Common myeloid progenitor, CD34-positive (primary cell): Measurements from ENCODE around the gene ZC3H8.
A peak's percentile ranks its signal among the peaks of the same experiment; 100 is the strongest.
"Not testable (repeated sequence)": the region's sequence is repeated elsewhere in the genome, so short reads cannot be mapped to it uniquely, and the experiment has no call there.

ENCODE experiments used
- CTCF ChIA-PET: fragments of 350-600 bp; sonication (Branson Sonifier 250); formaldehyde crosslinking; loops from one replicate; lab custom pipeline; 2021; ENCODE audit warnings: antibody characterized with exemption; lab: Charles Lee
- POLR2A ChIA-PET: fragments of 350-600 bp; sonication (Branson Sonifier 250); formaldehyde crosslinking; loops from one replicate; lab custom pipeline; 2021; ENCODE audit warnings: antibody characterized with exemption; lab: Charles Lee
- DNase-seq, 3 donors: peaks; one replicate each; pipeline versions ENCODE4 v3.0.0 to v3.0.0-alpha.2; 2013
- H3K27ac ChIP-seq, 2 experiments: 1 replicate in 1 of 2; 2 replicates in 1 of 2; pipeline ENCODE4 v1.7.0; 2013; ENCODE audit warnings: inconsistent platforms in 2 of 2, low read length in 2 of 2, mild to moderate bottlenecking in 2 of 2, low read depth in 1 of 2, moderate library complexity in 1 of 2; ENCODE audit not compliant: severe bottlenecking in 2 of 2, insufficient read depth in 1 of 2, poor library complexity in 1 of 2
- H3K27me3 ChIP-seq, 5 experiments: replicated peaks in 2 of 5; 1 replicate in 3 of 5; 2 replicates in 2 of 5; pipeline versions ENCODE4 v1.6.1 to v1.7.0; 2013; ENCODE audit warnings: low read length in 4 of 5, mild to moderate bottlenecking in 2 of 5, moderate library complexity in 2 of 5, inconsistent platforms in 1 of 5; ENCODE audit not compliant: insufficient read depth in 5 of 5, control insufficient read depth in 4 of 5
- H3K36me3 ChIP-seq, 4 experiments: 1 replicate in 2 of 4; 2 replicates in 2 of 4; pipeline versions ENCODE4 v1.6.1 to v1.7.0; 2013; ENCODE audit warnings: low read length in 3 of 4, control low read depth in 1 of 4, mild to moderate bottlenecking in 1 of 4; ENCODE audit not compliant: control insufficient read depth in 4 of 4, insufficient read depth in 4 of 4
- H3K4me1 ChIP-seq, 4 experiments: 1 replicate in 3 of 4; 2 replicates in 1 of 4; pipeline versions ENCODE4 v1.6.1 to v1.7.1; 2013; ENCODE audit warnings: low read length in 3 of 4, mild to moderate bottlenecking in 3 of 4, control low read depth in 1 of 4, inconsistent platforms in 1 of 4, moderate library complexity in 1 of 4; ENCODE audit not compliant: control insufficient read depth in 4 of 4, insufficient read depth in 4 of 4; ENCODE audit errors: control extremely low read depth in 1 of 4
- H3K4me3 ChIP-seq, 7 experiments: 1 replicate in 4 of 7; 2 replicates in 3 of 7; pipeline versions ENCODE4 v1.5.1 to v1.7.0; 2013; ENCODE audit warnings: mild to moderate bottlenecking in 7 of 7, low read length in 6 of 7, moderate library complexity in 6 of 7, inconsistent platforms in 2 of 7, low read depth in 2 of 7, control low read depth in 1 of 7; ENCODE audit not compliant: insufficient read depth in 4 of 7, control insufficient read depth in 1 of 7; ENCODE audit errors: extremely low read depth in 1 of 7
- H3K9me3 ChIP-seq, 5 experiments: 1 replicate in 4 of 5; 2 replicates in 1 of 5; pipeline versions ENCODE4 v1.6.1 to v1.7.1; 2013; ENCODE audit warnings: low read length in 4 of 5, mild to moderate bottlenecking in 2 of 5, inconsistent platforms in 1 of 5, low read depth in 1 of 5, moderate library complexity in 1 of 5; ENCODE audit not compliant: control insufficient read depth in 4 of 5, insufficient read depth in 2 of 5; ENCODE audit errors: control extremely low read depth in 1 of 5
- WGBS: methylation state at CpG from one replicate; pipeline ENCODE4 v1.1.5; 2013; ENCODE audit not compliant: insufficient coverage; 5-methylcytosine and 5-hydroxymethylcytosine counted together

Gene ZC3H8

DNA sequence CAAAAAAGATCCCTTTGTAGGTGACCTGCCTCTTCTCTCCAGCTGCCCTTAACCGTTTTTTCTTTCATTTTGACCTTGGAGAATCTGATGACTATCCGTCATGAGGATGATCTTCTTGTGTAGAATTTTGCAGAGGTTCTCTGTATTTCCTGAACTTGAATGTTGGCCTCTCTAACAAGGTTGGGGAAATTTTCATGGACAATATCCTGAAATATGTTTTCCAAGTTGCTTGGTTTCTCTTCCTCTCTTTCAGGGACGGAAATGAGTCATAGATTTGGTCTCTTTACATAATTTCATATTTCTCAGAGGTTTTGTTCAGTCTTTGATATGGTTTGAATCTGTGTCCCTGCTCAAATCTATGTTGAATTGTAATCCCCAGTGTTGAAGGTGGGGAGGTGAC is 34.0 kb downstream of the ZC3H8 start:
- no peaks in the 10 kb centered on the region for H3K4me1 ChIP-seq
- H3K4me3 ChIP-seq = no peak overlapping the region
- ChIA-PET POLR2A (no interaction called here), CTCF (no interaction called here)
- no peaks in the 10 kb centered on the region for H3K27me3 ChIP-seq
- peaks cover 11 to 25% (median 22%) of the 10 kb centered on the region in 4 experiments for H3K36me3 ChIP-seq
- 100% methylated on average over 1 of the region's 3 CpGs for WGBS
- peaks cover 4 to 20% (median 9%) of the 10 kb centered on the region in 5 experiments for H3K9me3 ChIP-seq
- DNase-seq = no peak
- H3K27ac ChIP-seq = no peak overlapping the region

DNA sequence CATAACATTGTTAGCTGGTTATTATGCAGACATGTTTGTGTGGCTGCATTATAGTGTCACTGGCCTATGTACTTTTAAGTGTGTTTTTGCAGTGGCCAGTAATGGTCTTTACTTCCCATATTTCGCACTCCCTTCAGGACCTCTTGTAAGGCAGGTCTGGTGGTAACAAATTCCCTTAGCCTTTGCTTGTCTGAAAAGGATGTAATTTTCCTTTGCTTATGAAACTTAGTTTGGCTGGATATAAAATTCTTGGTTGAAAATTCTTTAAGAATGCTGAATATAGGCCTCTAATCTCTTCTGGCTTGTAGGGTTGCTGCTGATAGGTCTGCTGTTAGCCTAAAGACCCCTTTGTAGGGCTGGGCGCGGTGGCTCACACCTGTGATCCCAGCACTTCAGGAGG is 34.7 kb downstream of the ZC3H8 start:
- CTCF ChIA-PET = no interaction called here
- peaks cover 4 to 20% (median 9%) of the 10 kb centered on the region in 5 experiments for H3K9me3 ChIP-seq
- no peaks in the 10 kb centered on the region for H3K4me1 ChIP-seq
- no peak overlapping the region for H3K27ac ChIP-seq
- peaks cover 12 to 32% (median 22%) of the 10 kb centered on the region in 4 experiments for H3K36me3 ChIP-seq
- no peaks in the 10 kb centered on the region for H3K27me3 ChIP-seq
- POLR2A ChIA-PET = no interaction called here
- no peak overlapping the region for H3K4me3 ChIP-seq
- no peak for DNase-seq
- 96% methylated on average over 2 of the region's 3 CpGs for WGBS

DNA sequence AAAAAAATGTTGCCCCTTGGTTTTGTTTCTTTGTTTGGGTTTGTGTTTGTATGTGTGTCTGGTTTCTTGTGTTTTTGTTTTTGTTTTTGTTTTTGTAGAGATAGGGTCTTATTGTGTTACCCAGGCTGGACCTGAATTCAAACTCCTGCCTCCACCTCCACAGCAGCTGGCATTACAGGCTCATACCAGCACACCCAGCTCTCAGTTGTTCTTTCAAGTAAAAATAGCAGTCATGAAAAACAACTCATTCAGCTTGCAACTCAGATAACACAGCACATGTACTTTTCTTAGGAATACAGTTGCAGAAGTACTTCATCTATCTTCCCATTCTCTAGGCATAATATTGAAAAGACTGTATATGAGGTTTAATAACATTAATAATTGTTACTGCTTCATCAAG is 37.0 kb downstream of the ZC3H8 start:
- DNase-seq = no peak
- ChIA-PET POLR2A (no interaction called here), CTCF (no interaction called here)
- no peaks in the 10 kb centered on the region for H3K27me3 ChIP-seq
- H3K27ac ChIP-seq = no peak overlapping the region
- peaks cover 11 to 39% (median 27%) of the 10 kb centered on the region in 4 experiments for H3K36me3 ChIP-seq
- no peaks in the 10 kb centered on the region for H3K4me1 ChIP-seq
- no peak overlapping the region for H3K4me3 ChIP-seq
- H3K9me3 ChIP-seq = peaks cover 4 to 20% (median 9%) of the 10 kb centered on the region in 5 experiments

DNA sequence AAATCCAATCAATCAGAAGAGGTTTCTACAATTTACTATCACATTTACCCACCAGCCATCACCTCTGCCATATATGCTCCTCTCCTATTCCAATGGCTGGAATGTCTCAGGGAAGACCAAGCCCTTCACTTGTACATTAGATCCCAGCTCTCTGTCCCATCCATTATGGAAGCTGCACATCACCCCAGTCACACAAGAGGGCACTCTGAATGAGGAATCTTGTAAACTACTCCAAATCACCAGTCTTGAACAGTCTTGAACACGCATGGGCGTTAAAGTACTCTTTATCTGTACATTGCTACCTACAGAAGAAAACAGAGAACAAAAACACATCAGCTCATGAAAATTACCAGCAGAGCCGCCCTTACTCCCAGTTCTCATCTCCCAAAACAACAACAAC is 38.7 kb downstream of the ZC3H8 start:
- no peaks in the 10 kb centered on the region for H3K27me3 ChIP-seq
- H3K4me3 ChIP-seq = no peak overlapping the region
- H3K36me3 ChIP-seq = peaks cover 12 to 35% (median 24%) of the 10 kb centered on the region in 4 experiments
- DNase-seq = peak in 1 of 3 donors; percentile 1
- 100% methylated on average over 3 of the region's 3 CpGs for WGBS
- H3K9me3 ChIP-seq = peaks cover 0 to 11% (median 7%) of the 10 kb centered on the region in 5 experiments
- POLR2A ChIA-PET = no interaction called here
- H3K27ac ChIP-seq = no peak overlapping the region
- no peaks in the 10 kb centered on the region for H3K4me1 ChIP-seq
- CTCF ChIA-PET = interaction anchor here (0.7 kb wide), 1 partner anchor 743 kb away, joined by 3 read pairs; no protein-coding TSS in a partner anchor

DNA sequence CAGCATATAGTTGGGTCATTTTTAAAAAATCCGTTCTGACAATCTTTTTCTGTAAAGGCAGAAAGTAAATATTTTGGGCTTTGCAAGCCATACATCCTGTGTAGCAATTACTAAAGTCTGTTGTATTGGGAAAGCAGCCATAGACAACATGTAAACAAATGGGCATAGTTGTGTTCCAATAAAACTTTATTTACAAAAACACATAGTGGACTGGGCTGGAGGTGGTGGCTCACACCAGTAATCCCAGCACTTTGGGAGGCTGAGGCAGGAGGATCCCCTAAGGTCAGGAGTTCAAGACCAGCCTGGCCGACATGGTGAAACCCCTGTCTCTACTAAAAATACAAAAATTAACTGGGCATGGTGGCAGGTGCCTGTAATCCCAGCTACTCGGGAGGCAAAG is 46.9 kb downstream of the ZC3H8 start:
- DNase-seq = not testable (repeated sequence)
- WGBS = 100% methylated on average over 1 of the region's 3 CpGs

DNA sequence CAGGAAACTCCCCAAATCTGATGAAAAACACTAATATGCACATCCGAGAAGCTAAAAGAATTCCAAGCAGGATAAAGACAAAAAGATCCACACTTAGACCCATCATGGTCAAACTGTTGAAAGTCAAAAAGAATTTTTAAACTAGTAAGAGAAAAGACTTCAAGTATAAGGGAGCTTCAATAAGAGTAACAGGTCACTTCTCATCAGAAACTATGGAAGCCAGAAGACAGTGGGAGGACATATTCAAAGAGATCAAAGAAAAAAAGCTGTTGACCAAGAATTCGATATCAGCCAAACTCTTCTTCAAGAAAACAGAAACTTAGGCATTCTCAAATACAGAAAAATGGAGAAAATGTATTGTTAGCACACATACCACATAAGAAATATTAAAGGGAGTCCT is 50.4 kb downstream of the ZC3H8 start:
- ChIA-PET POLR2A (no interaction called here), CTCF (interaction anchor here (0.9 to 1.1 kb wide), 2 partner anchors 14 to 83 kb away, joined by 3 read pairs; no protein-coding TSS in a partner anchor)
- H3K27me3 ChIP-seq = no peaks in the 10 kb centered on the region
- peak; percentile 6 to 47 (median 30) for DNase-seq
- no peak overlapping the region for H3K27ac ChIP-seq
- H3K4me3 ChIP-seq = no peak overlapping the region
- no peaks in the 10 kb centered on the region for H3K4me1 ChIP-seq
- WGBS = no CpG with 5 or more reads among the region's 2 CpGs
- peaks cover 0 to 25% (median 9%) of the 10 kb centered on the region in 5 experiments for H3K9me3 ChIP-seq
- no peaks in the 10 kb centered on the region for H3K36me3 ChIP-seq

More for the DNA sequence above, 46.9 kb downstream of the ZC3H8 start:
- H3K36me3 ChIP-seq, CTCF ChIA-PET, H3K4me3 ChIP-seq, H3K27ac ChIP-seq, POLR2A ChIA-PET, H3K27me3 ChIP-seq, H3K4me1 ChIP-seq: not testable (repeated sequence)
- peaks cover 0 to 19% (median 7%) of the 10 kb centered on the region in 5 experiments for H3K9me3 ChIP-seq

DNA sequence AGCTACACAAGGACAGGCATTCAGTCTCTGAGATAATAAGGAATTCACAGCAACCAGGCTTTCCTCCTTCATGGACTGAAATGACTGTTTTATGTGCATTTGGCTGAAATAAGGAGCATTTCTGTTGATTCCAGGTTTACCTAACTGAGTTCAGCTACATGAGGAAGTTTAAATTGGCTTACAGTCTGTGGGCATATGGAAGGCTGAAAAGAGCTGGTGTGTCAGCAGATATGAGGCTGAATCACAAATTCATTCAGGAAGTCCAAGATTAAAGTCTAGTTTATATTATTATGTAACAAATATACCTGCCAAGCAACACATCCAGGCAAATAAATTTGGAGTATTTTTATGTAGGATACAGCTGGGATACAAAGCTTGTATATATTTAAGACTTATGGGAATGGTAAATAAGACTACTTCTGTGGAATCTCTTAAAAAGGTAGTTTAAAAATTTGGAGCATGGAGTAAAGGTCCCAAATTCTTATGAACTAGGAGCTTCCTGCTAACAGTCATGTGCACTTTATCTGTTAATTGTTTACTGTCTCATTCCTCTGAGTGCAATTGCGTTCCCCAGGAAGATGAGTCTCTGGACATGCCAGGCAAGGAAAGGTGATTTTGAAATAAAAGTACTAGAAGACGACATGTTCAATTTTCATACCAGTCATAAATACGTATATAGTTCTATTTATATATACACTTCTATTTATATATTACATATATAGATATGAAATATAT is 53.0 kb downstream of the ZC3H8 start:
- H3K9me3 ChIP-seq = peaks cover 0 to 25% (median 8%) of the 10 kb centered on the region in 5 experiments
- no peaks in the 10 kb centered on the region for H3K36me3 ChIP-seq
- WGBS = no CpG with 5 or more reads among the region's 3 CpGs
- H3K4me3 ChIP-seq = no peak overlapping the region
- no peaks in the 10 kb centered on the region for H3K4me1 ChIP-seq
- DNase-seq = peak in 2 of 3 donors; percentile 13 to 27
- CTCF ChIA-PET = no interaction called here
- no peak overlapping the region for H3K27ac ChIP-seq
- POLR2A ChIA-PET = no interaction called here
- H3K27me3 ChIP-seq = no peaks in the 10 kb centered on the region
